ENCODE measurements around the gene GAGE12J.

GAGE12J gene

GRCh38 chrX:49278081-49278480 lies 43.8 kb upstream of the GAGE12J start:
- Mint-ChIP-seq H3K4me1 (peaks cover 30% of the 10 kb centered on the region), H3K4me3 (no peak overlapping the region), H3K27me3 (ENCODE audit: low read depth) (no peaks in the 10 kb centered on the region), H3K27ac (no peak overlapping the region), H3K36me3 (ENCODE audit: low read depth) (peaks cover 5% of the 10 kb centered on the region), H3K9me3 (peaks cover 11% of the 10 kb centered on the region)
- TF ChIP-seq CTCF (IDR thresholded peaks at IDR 0.05; ENCODE audit: unreplicated experiment in 3 of 3): no peak

- peaks cover 4% of the 10 kb centered on the region for H3K36me3 Mint-ChIP-seq (ENCODE audit: low read depth)
These were observed 39.2 kb upstream of the GAGE12J start for GRCh38 chrX:49282647-49283011.

GRCh38 chrX:49284212-49284611 lies 37.6 kb upstream of the GAGE12J start:
- H3K9me3 Mint-ChIP-seq: peaks cover 9% of the 10 kb centered on the region
- H3K36me3 Mint-ChIP-seq (ENCODE audit: low read depth): peaks cover 4% of the 10 kb centered on the region
- peaks cover 10% of the 10 kb centered on the region for H3K4me1 Mint-ChIP-seq
- H3K4me3 Mint-ChIP-seq: no peak overlapping the region
- no peak overlapping the region for H3K27ac Mint-ChIP-seq
- H3K27me3 Mint-ChIP-seq (ENCODE audit: low read depth): no peaks in the 10 kb centered on the region
- no peak for TF ChIP-seq CTCF (IDR thresholded peaks at IDR 0.05; ENCODE audit: unreplicated experiment in 3 of 3)

More at GRCh38 chrX:49282647-49283011, 39.2 kb upstream of the GAGE12J start:
- H3K27me3 Mint-ChIP-seq (ENCODE audit: low read depth): no peaks in the 10 kb centered on the region
- peak overlapping the region in 2 of 3 experiments; percentile 61 to 78 for H3K27ac Mint-ChIP-seq
- peaks cover 12% of the 10 kb centered on the region for H3K9me3 Mint-ChIP-seq
- H3K4me3 Mint-ChIP-seq: no peak overlapping the region
- TF ChIP-seq CTCF (IDR thresholded peaks at IDR 0.05; ENCODE audit: unreplicated experiment in 3 of 3): peak in 1 of 3 experiments; percentile 27
- H3K4me1 Mint-ChIP-seq: peaks cover 16% of the 10 kb centered on the region

GRCh38 chrX:49286136-49286535 lies 35.7 kb upstream of the GAGE12J start:
- Mint-ChIP-seq H3K4me1 (peaks cover 10% of the 10 kb centered on the region), H3K27ac (no peak overlapping the region), H3K9me3 (peaks cover 9% of the 10 kb centered on the region)

GRCh38 chrX:49286581-49286980 lies 35.3 kb upstream of the GAGE12J start:
- H3K4me1 Mint-ChIP-seq: peaks cover 10% of the 10 kb centered on the region

More at GRCh38 chrX:49286136-49286535, 35.7 kb upstream of the GAGE12J start:
- H3K36me3 Mint-ChIP-seq (ENCODE audit: low read depth): peaks cover 4% of the 10 kb centered on the region
- H3K27me3 Mint-ChIP-seq (ENCODE audit: low read depth): no peaks in the 10 kb centered on the region
- no peak overlapping the region for H3K4me3 Mint-ChIP-seq
- TF ChIP-seq CTCF (IDR thresholded peaks at IDR 0.05; ENCODE audit: unreplicated experiment in 3 of 3): no peak

More at GRCh38 chrX:49286581-49286980, 35.3 kb upstream of the GAGE12J start:
- Mint-ChIP-seq H3K4me3 (no peak overlapping the region), H3K27me3 (ENCODE audit: low read depth) (no peaks in the 10 kb centered on the region), H3K27ac (no peak overlapping the region), H3K36me3 (ENCODE audit: low read depth) (peaks cover 4% of the 10 kb centered on the region), H3K9me3 (peaks cover 8% of the 10 kb centered on the region)
- no peak for TF ChIP-seq CTCF (IDR thresholded peaks at IDR 0.05; ENCODE audit: unreplicated experiment in 3 of 3)
